CD4-positive, alpha-beta memory T cell (primary cell): Measurements from ENCODE around the gene SLC39A11. TPM values are rescaled to one million over a fixed set of nuclear protein-coding genes. Genes with fewer than 3 reads are reported as not detected.
"Not testable (repeated sequence)": the region's sequence is repeated elsewhere in the genome, so short reads cannot be mapped to it uniquely, and the experiment has no call there.

Source experiments
- CTCF ChIA-PET: fragments of 350-600 bp; sonication (Branson Sonifier 250); formaldehyde crosslinking; loops from one replicate; lab custom pipeline; 2021; ENCODE audit warnings: inconsistent platforms; ENCODE audit not compliant: partially characterized antibody; lab: Charles Lee
- POLR2A ChIA-PET: fragments of 350-600 bp; sonication (Branson Sonifier 250); formaldehyde crosslinking; loops from one replicate; lab custom pipeline; 2021; ENCODE audit not compliant: partially characterized antibody; lab: Charles Lee
- DNase-seq, 5 donors: peaks; one replicate each; pipeline versions ENCODE4 v3.0.0 to v3.0.0-alpha.2; 2020 to 2022; ENCODE audit warnings: mixed read lengths in 1 of 5
- H3K27ac ChIP-seq: one replicate; pipeline ENCODE4 v1.7.0; 2013; ENCODE audit warnings: low read depth, low read length
- H3K27me3 ChIP-seq: 2 replicates; pipeline ENCODE4 v1.7.0; 2013; ENCODE audit warnings: mild to moderate bottlenecking, low read length, moderate library complexity; ENCODE audit not compliant: insufficient read depth
- H3K36me3 ChIP-seq: 2 replicates; pipeline ENCODE4 v1.7.0; 2013; ENCODE audit warnings: mild to moderate bottlenecking, low read length, moderate library complexity; ENCODE audit not compliant: insufficient read depth
- H3K4me1 ChIP-seq: 2 replicates; pipeline ENCODE4 v1.7.0; 2013; ENCODE audit warnings: mild to moderate bottlenecking, low read length, moderate library complexity; ENCODE audit not compliant: insufficient read depth
- H3K4me3 ChIP-seq, 2 donors: one replicate each; pipeline ENCODE4 v1.7.0; 2013; ENCODE audit warnings: low read length in 2 of 2, mild to moderate bottlenecking in 1 of 2
- H3K9me3 ChIP-seq, 2 donors: one replicate each; pipeline ENCODE4 v1.7.0; 2013; ENCODE audit warnings: low read length in 2 of 2, control low read depth in 1 of 2; ENCODE audit not compliant: control insufficient read depth in 1 of 2
- H3K27ac Mint-ChIP-seq, 7 donors: one replicate each; pipeline ENCODE4 v1.8.0; 2020 to 2021; ENCODE audit warnings: mixed read lengths in 7 of 7, mild to moderate bottlenecking in 6 of 7, inconsistent platforms in 3 of 7, moderate library complexity in 3 of 7
- H3K27me3 Mint-ChIP-seq, 2 donors: one replicate each; pipeline ENCODE4 v1.8.0; 2020 to 2021; ENCODE audit warnings: mixed read lengths in 2 of 2
- H3K36me3 Mint-ChIP-seq, 2 donors: one replicate each; pipeline ENCODE4 v1.8.0; 2020 to 2021; ENCODE audit warnings: mixed read lengths in 2 of 2, inconsistent platforms in 1 of 2, mild to moderate bottlenecking in 1 of 2
- H3K4me1 Mint-ChIP-seq, 4 donors: one replicate each; pipeline ENCODE4 v1.8.0; 2020 to 2021; ENCODE audit warnings: mixed read lengths in 4 of 4, mild to moderate bottlenecking in 1 of 4
- H3K4me3 Mint-ChIP-seq, 8 donors: one replicate each; pipeline ENCODE4 v1.8.0; 2020 to 2021; ENCODE audit warnings: mixed read lengths in 8 of 8, mild to moderate bottlenecking in 7 of 8, moderate library complexity in 6 of 8, inconsistent platforms in 3 of 8
- H3K9me3 Mint-ChIP-seq, 8 donors: one replicate each; pipeline ENCODE4 v1.8.0; 2020 to 2021; ENCODE audit warnings: mixed read lengths in 8 of 8, mild to moderate bottlenecking in 5 of 8, inconsistent platforms in 3 of 8, moderate library complexity in 1 of 8
- intact Hi-C: fragments of 100-400 bp; cut with micrococcal nuclease; formaldehyde crosslinking; loops from one replicate; pipeline ENCODE4 v1.15.1; 2023
- polyA plus RNA-seq, 2 donors: library from polyadenylated mRNA; unstranded; fragments of 300-500 nt; fragmentation: Illumina TruSeq; gene quantifications; one replicate each; pipeline ENCODE4 v1.2.3, GENCODE V29; 2021
- total RNA-seq, 2 experiments: library from RNA; stranded (reverse); gene quantifications; one replicate each; pipeline ENCODE4 v1.2.3, GENCODE V29; 2021

The SLC39A11 gene
- total and polyA plus RNA-seq, 4 experiments from 2014 or later: 15.9 to 23.7 (median 20.4) TPM

DNA sequence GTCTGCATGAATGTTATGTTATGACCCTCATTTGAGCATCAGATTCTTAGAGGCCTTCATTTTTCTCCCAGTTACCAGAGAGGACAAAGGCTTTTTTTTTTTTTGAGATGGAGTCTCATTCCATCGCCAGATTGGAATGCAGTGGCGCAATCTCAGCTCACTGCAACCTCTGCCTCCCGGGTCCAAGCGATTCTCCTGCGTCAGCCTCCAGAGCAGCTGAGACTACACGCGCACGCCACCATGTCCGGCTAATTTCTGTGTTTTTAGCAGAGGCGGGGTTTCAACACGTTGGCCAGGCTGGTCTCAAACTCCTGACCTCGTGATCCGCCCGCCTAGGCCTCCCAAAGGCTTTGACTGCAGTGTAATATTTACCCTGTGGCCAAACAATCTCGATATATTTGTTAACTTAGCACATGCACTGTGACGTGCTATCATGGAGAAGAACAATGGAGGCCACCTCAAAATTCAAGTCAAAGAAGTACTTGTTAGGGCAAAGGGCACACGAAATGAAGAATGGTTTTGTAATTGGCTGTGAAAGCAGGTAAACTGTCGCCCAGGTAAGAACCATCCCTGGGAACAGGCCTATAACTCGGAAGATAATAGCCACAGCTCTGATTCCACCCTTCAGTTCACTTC is 303.4 kb downstream of the SLC39A11 start:
- H3K4me1 ChIP-seq: no peaks in the 10 kb centered on the region
- ChIA-PET POLR2A (no interaction called here), CTCF (no interaction called here)
- Mint-ChIP-seq H3K27me3 (no peaks in the 10 kb centered on the region), H3K4me3 (no peak overlapping the region), H3K27ac (no peak overlapping the region), H3K9me3 (peaks cover 0 to 32% (median 18%) of the 10 kb centered on the region in 8 donors), H3K36me3 (peaks cover 32 to 38% of the 10 kb centered on the region in 2 donors), H3K4me1 (no peaks in the 10 kb centered on the region)
- intact Hi-C loops: no loop called here
- H3K27me3 ChIP-seq: no peaks in the 10 kb centered on the region
- no peak overlapping the region for H3K4me3 ChIP-seq
- H3K36me3 ChIP-seq: no peaks in the 10 kb centered on the region
- peaks cover 0 to 8% of the 10 kb centered on the region in 2 donors for H3K9me3 ChIP-seq
- no peak overlapping the region for H3K27ac ChIP-seq
- DNase-seq: no peak

GRCh38 chr17:72786209-72786608 is 306.3 kb downstream of the SLC39A11 start:
- no peak for DNase-seq
- Histone ChIP-seq H3K9me3 (no peaks in the 10 kb centered on the region), H3K4me1 (no peaks in the 10 kb centered on the region), H3K36me3 (no peaks in the 10 kb centered on the region), H3K27ac (no peak overlapping the region), H3K4me3 (no peak overlapping the region), H3K27me3 (no peaks in the 10 kb centered on the region)
- intact Hi-C loops: no loop called here
- Mint-ChIP-seq H3K27ac (no peak overlapping the region), H3K27me3 (no peaks in the 10 kb centered on the region), H3K9me3 (peaks cover 0 to 6% (median 0%) of the 10 kb centered on the region in 8 donors), H3K36me3 (peaks cover 11 to 17% of the 10 kb centered on the region in 2 donors), H3K4me3 (no peak overlapping the region), H3K4me1 (no peaks in the 10 kb centered on the region)
- CTCF ChIA-PET: no interaction called here
- POLR2A ChIA-PET: no interaction called here

- Mint-ChIP-seq H3K36me3 (peaks cover 4 to 15% of the 10 kb centered on the region in 2 donors), H3K27me3 (no peaks in the 10 kb centered on the region), H3K4me1 (no peaks in the 10 kb centered on the region), H3K4me3 (no peak overlapping the region), H3K27ac (no peak overlapping the region), H3K9me3 (no peaks in the 10 kb centered on the region)
- ChIA-PET CTCF (no interaction called here), POLR2A (no interaction called here)
- Histone ChIP-seq H3K27me3 (no peaks in the 10 kb centered on the region), H3K9me3 (no peaks in the 10 kb centered on the region), H3K4me3 (no peak overlapping the region), H3K27ac (no peak overlapping the region), H3K4me1 (no peaks in the 10 kb centered on the region), H3K36me3 (no peaks in the 10 kb centered on the region)
- intact Hi-C loops: no loop called here
- no peak for DNase-seq
Measured at GRCh38 chr17:72782985-72783701, 309.3 kb downstream of the SLC39A11 start.

DNA sequence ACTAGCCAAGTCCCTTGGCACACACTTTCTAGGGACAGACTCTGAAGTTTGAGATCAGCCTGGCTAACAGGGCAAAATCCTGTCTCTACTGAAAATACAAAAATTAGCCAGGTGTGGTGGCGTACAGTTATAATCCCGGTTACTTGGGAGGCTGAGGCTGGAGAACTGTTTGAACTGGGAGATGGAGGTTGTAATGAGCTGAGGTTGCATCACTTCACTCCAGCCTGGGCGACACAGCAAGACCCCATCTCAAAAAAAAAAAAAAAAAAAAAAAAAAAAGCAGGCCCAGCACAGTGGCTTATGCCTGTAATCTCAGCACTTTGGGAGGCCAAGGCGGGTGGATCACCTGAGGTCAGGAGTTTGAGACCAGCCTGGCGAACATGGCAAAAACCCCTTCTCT is 310.1 kb downstream of the SLC39A11 start:
- intact Hi-C loops, DNase-seq, H3K4me3 Mint-ChIP-seq, CTCF ChIA-PET, H3K27ac Mint-ChIP-seq, H3K9me3 ChIP-seq, H3K4me1 ChIP-seq, H3K9me3 Mint-ChIP-seq, H3K4me1 Mint-ChIP-seq, H3K27ac ChIP-seq, H3K36me3 ChIP-seq, H3K4me3 ChIP-seq, H3K27me3 Mint-ChIP-seq, POLR2A ChIA-PET, H3K27me3 ChIP-seq: not testable (repeated sequence)
- H3K36me3 Mint-ChIP-seq: peaks cover 4 to 15% of the 10 kb centered on the region in 2 donors

DNA sequence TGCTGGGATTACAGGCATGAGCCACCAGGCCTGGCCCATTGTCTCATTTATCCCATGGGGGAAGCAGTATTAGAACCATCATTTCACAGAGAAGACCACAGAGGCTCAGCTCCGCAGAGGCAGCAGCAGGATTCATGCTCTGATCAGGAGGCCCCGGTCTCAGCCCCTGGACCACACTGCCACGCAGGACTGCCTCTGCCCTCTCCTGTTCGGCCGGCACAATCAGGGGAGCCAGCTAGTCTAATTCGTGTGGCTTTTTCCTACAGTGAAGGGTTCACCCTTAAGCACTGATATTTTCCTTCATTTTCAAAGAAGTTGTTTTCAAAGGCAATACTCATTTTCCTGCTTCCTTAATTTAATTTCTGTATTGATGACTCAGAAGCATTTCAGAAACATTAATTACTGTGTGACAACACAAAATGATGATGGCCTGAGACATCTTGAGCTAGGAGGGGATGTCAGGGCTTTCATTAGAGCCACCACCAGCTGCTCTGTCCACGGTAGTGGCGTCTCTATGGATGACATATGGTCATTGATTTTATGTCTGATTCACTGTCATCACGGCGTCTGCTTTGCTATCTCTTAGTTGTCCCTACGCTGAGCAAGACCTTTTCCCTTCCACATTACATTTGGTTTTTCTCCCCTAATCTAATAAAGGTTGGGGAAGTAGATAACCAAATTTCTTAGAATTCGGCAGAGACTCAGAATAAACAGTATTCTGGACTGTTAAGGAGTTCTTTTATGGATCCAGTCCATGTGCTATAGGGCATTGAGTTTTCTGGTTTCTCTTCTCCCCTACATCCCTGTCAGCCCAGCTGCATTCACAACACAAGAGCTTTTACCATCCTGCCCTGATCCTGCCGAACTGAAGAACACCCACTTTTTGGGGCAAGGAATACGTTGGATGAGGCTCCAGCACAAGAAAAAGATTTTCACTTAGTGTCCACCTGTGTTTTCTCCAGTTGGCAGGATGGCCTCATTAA is 314.0 kb downstream of the SLC39A11 start:
- Histone ChIP-seq H3K36me3 (no peaks in the 10 kb centered on the region), H3K4me3 (no peak overlapping the region), H3K27me3 (no peaks in the 10 kb centered on the region), H3K4me1 (no peaks in the 10 kb centered on the region), H3K27ac (no peak overlapping the region), H3K9me3 (no peaks in the 10 kb centered on the region)
- DNase-seq: no peak
- Mint-ChIP-seq H3K27ac (no peak overlapping the region), H3K4me1 (no peaks in the 10 kb centered on the region), H3K4me3 (no peak overlapping the region), H3K9me3 (no peaks in the 10 kb centered on the region), H3K27me3 (no peaks in the 10 kb centered on the region), H3K36me3 (peaks cover 6 to 30% of the 10 kb centered on the region in 2 donors)
- CTCF ChIA-PET: no interaction called here
- intact Hi-C loops: no loop called here
- POLR2A ChIA-PET: no interaction called here

DNA sequence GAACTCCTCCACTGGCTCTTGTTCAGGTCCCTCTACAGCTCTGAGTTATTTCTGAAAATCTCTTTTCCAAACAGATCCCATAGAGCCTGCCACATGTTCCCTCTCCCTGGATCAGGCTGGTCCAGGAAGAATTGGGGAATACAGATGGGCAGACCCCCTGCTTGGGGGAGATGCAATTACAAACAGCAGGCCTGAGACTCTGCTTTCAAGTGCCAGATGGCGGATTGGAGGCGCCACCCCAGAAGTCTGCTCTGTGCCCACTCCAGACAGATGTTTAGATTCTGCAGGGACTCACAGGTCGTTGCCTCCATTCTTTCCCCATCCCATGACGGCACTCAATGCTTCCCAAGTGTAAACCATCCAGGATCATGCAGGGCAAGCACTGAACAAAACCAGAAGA is 316.6 kb downstream of the SLC39A11 start:
- H3K36me3 Mint-ChIP-seq: peaks cover 6 to 43% of the 10 kb centered on the region in 2 donors
- no peak overlapping the region for H3K27ac ChIP-seq
- intact Hi-C loops: no loop called here
- H3K27me3 ChIP-seq: no peaks in the 10 kb centered on the region
- POLR2A ChIA-PET: no interaction called here
- no peak overlapping the region for H3K27ac Mint-ChIP-seq
- H3K4me3 Mint-ChIP-seq: no peak overlapping the region
- no peaks in the 10 kb centered on the region for H3K4me1 Mint-ChIP-seq
- CTCF ChIA-PET: interaction anchor here (1.4 kb wide), 1 partner anchor 50 kb away, joined by 4 read pairs; no protein-coding TSS in a partner anchor
- no peak overlapping the region for H3K4me3 ChIP-seq
- DNase-seq: no peak
- no peaks in the 10 kb centered on the region for H3K4me1 ChIP-seq
- no peaks in the 10 kb centered on the region for H3K36me3 ChIP-seq
- H3K27me3 Mint-ChIP-seq: no peaks in the 10 kb centered on the region
- no peaks in the 10 kb centered on the region for H3K9me3 ChIP-seq
- peaks cover 0 to 2% (median 0%) of the 10 kb centered on the region in 8 donors for H3K9me3 Mint-ChIP-seq

GRCh38 chr17:72775237-72775636 is 317.3 kb downstream of the SLC39A11 start:
- Histone ChIP-seq H3K27me3 (no peaks in the 10 kb centered on the region), H3K27ac (no peak overlapping the region), H3K4me3 (no peak overlapping the region), H3K9me3 (no peaks in the 10 kb centered on the region), H3K4me1 (no peaks in the 10 kb centered on the region), H3K36me3 (no peaks in the 10 kb centered on the region)
- no peak for DNase-seq
- Mint-ChIP-seq H3K27me3 (no peaks in the 10 kb centered on the region), H3K4me3 (no peak overlapping the region), H3K27ac (no peak overlapping the region), H3K4me1 (no peaks in the 10 kb centered on the region), H3K36me3 (peaks cover 10 to 48% of the 10 kb centered on the region in 2 donors), H3K9me3 (peaks cover 0 to 3% (median 0%) of the 10 kb centered on the region in 8 donors)
- CTCF ChIA-PET: interaction anchor here (1.4 kb wide), 1 partner anchor 49 kb away, joined by 4 read pairs; no protein-coding TSS in a partner anchor
- intact Hi-C loops: no loop called here
- POLR2A ChIA-PET: no interaction called here
